ENCODE results near the gene PDE12. TPM values are rescaled to one million over a fixed set of nuclear protein-coding genes. Genes with fewer than 3 reads are reported as not detected.
A peak's percentile ranks its signal among the peaks of the same experiment; 100 is the strongest.
"Not testable (repeated sequence)": the region's sequence is repeated elsewhere in the genome, so short reads cannot be mapped to it uniquely, and the experiment has no call there.

Gene PDE12
- polyA plus RNA-seq, 3 donors: 11.8 to 14.7 (median 14.4) TPM

DNA sequence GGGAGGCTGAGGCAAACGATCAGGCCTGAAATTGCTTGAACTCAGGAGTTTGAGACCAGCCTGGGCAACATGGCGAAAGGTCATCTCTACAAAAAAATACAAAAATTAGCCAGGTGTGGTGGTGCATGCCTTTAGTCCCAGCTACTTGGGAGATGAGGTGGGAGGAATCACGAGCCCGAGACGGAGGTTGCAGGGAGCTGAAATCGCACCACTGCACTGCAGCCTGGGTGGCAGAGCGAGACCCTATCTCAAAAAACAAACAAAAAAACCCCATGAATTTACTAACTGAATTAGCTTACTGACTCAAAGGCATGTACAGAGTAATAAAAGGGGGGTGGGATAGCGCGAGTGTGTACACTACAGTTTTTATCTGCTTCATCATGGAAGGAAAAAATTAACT lies 21.7 kb downstream of the PDE12 start:
- no peak for DNase-seq

DNA sequence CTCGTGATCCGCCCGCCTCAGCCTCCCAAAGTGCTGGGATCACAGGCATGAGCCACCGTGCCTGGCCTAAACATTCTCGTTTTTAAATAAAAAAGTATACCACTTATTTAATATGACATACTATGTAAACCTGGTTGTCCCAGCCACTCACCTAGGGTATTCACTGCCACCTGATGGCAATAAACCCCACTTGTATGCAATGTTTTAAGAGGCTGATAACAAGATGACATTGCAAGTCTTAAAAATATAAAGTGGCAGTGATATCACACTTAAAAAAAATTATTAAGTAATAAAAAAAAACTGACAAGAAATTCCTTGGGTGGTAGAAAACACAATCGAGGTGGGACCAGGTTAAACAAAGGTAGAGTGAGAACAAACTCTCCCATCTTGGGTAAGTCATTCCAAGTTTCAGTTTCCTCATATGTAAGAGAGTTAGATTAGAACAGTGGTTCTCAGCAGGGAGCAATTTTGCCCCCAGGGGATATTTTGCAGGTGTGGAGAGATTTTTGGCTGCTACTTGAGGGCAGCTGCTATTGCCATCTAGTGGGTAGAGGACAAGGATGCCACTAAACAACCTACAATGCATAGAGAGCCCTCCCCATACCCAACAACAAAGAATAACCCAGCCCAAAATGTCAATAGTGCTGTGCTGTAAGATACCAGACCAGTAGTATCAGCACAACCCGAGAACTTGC lies 26.5 kb downstream of the PDE12 start:
- no peak for DNase-seq

DNA sequence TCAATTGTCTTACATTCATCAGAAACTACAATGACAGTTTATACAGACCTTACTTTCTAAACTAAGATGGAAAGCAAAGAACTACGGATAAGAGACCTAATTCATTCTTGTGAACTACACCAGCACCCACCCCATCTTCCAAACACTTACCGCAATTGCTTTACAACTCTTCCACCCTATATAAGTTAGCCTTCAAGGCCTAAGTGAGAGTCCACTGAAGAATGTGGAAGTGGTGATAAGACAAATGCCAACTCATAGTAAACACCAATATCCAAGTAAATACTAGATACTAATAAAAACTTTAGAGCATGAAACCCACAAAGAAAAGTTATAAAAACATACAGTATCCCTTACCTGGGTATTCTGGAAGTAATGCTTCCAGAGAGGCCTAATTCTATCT lies 27.5 kb downstream of the PDE12 start:
- no peak for DNase-seq

DNA sequence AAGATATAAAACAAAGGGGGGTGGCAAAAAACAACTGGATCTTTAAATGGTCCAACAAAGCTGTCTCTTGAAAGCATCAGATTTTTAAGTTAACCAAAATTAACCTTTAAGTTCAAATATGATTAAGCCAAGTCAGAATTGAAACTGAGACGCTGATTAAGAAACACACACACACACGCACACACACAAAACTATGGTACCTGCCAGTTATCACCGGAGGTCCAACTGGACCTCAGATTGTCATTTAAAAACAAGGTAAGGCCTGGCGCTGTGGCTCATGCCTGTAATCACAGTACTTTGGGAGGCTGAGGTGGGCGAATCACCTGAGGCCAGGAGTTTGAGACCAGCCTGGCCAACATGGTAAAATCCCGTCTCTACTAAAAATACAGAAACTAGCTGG lies 30.7 kb downstream of the PDE12 start:
- no peak for DNase-seq

DNA sequence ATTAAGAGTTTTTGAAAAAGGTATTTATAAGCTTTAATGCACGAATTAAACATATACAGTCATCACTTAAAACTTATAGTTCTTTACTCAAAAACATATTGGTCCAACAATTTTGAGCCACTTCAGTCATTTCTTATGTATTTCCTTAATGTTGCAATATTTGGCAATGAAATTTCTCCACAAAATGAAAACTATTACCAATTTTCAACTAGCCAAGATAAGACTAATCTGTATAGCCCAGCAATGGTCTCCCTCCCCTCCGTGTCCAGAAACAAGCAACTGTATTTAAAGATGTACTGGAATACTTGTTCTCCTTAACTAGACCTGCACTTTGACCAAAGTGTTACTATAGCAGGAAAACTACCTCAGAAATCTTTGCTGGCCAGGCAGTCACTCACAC lies 31.8 kb downstream of the PDE12 start:
- no peak for DNase-seq

DNA sequence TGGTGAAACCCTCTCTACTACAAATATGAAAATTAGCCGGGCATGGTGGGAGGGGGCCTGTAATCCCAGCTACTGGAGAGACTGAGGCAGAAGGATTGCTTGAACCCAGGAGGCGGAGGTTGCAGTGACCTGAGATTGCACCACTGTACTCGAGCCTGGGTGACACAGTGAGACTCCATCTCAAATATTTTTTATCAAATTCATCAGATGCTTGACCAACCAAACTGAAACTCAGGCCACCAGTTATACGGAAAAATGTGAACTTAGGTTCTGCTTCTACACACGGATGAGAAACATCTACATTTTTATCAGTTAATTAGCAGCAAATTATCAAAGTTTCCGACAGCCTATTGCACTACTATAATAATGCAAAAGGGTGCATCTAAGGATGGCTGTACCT lies 36.2 kb downstream of the PDE12 start:
- DNase-seq: no peak

DNA sequence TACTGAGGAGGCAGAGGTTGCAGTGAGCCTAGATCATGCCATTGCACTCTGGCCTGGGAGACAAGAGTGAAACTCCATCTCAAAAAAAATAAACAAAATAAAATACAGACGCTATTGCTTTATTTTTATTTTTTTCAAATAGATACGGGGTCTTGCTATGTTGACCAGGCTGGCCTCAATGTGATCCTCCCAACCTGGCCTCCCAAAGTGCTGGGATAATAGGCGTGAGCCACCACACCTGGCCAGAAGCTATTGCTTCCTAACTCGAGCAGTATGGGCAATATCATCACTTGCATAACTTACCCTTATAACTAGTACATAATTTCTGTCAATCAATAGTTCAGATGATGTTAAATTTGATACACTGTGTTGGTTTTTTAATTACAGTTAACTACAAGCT lies 38.1 kb downstream of the PDE12 start:
- DNase-seq: no peak

DNA sequence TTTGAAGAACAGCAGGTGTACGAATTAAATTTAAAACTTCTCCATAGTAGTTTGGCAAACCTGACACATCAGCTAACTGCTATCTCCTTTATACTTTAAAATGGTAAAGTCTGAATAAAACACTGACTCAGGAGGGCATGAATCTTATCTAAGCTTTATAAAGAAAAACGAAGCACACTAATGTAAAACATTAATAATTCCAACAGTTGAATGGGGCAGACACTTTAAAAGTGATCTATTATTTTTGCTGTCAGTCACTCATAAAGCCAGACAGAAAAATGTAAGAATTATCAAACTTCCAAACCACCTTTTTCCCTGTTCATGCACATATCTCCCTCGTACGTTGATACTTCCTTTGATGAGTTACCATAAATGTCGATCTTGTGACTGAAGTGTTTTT lies 38.5 kb downstream of the PDE12 start:
- DNase-seq: no peak

DNA sequence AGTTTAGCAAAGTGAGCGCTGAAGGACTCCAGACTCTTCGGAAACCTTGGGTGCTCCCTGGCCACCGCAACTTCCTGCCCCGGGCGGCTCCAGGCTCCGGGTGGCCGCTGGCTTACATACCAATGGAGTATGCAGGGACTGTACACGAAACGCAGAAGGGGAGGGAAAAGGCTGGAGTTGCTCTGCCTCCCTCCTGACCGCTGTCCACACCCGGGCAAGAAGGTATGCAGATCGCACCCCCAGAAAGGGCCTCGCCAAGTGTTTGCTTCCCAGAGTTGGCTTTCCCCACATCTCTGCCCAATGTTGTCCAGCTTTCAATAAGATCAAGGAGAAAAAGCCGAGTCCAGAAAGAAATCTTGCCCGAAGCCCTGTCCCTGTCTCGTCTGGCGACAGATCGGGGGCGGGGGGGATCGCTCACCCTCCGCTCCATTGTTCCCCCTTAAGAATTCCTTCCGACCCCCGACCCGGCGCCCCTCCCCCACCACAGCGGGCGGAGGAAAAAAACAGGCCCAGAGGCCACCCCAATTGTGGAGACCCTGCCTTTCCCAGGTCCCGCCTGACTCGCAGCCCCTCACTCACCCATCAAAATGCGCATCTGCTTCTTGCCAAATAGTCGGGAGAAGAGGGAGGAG lies 40.5 kb downstream of the PDE12 start:
- DNase-seq: peak; percentile 67

DNA sequence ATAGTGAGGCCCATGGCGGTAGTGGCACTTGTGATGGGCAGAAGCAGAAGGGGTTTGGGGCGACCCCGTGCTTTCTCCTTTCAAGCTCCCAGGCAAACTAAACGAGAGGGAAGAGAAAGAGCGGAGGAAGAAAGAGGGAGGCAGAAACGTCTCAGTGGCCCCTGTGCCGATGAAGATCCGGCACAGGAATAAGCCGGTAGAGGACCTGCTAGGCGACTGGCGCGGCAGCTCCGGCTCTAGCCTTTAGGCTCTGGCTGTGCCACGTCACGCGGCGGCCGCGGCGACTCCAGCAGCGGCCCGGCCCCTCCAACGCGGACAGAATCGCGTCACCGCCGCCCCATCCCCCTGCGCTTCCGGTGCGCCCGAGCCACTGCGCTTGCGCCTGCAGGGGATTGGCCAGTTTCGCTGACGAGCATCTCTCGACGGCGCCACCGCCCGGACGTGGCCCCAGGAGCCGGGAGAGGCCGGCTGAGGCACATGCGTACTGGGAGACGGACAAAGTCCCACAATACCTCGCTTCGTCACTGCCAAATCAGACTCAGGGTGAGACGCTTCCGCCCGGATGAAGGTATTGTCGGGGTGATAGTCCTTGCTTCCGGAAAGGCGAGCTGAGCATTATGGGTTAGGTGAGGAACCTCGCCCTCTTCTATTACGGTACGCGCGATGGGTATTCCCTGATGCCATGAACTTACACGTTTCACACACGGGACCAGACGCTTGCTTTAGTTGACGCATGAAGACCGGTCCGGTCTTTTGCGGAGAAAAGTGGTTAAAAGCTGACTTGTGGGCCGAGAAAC lies 41.3 kb downstream of the PDE12 start, which contains the start of gene ARF4:
Gene ARF4 (minus strand): TSS at position 218 of the 797 bp plus-strand sequence. CDS start 204 bp downstream, at position 14.
- DNase-seq: peak; percentile 99

DNA sequence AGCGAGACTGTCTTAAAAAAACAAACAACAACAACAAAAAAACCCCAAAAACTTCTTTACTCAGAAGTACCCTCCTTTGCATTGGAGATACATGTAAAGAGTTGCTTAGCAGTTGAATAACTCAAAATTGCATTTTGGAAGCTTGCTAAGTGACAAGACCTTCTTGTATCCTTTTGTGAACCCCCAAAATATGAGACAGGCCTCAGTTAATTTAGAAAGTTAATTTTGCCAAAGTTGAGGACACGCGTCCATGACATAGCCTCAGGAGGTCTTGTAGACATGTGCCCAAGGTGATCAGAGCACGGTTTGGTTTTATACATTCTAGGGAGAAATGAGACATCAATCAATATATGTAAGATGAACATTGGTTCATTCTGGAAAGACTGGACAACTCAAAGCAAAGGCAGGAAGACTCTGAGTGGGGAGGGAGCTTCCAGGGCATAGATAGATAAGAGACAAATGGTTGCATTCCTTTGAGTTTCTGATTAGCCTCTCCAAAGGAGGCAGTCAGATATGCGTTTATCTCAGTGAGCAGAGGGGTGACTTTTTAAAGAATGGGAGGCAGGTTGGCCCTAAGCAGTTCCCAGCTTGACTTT lies 42.8 kb downstream of the PDE12 start:
- no peak for DNase-seq

DNA sequence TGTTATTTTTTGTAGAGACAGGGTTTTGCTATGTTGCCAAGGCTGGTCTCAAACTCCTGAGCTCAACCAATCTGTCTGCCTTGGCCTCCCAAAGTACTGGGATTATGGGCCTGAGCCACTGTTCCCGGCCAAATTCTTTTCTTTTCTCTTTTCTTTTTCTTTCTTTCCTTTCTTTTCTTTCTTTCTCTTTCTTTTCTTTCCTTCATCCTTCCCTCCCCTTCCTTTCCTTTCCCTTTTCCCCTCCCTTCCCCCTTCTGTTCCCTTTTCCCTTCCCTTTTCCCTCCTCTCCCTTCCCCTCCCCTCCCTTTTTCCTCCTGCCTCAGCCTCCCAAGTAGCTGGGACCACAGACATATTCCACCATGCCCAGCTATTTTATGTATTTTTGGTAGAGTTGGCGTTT lies 44.1 kb downstream of the PDE12 start:
- no peak for DNase-seq

DNA sequence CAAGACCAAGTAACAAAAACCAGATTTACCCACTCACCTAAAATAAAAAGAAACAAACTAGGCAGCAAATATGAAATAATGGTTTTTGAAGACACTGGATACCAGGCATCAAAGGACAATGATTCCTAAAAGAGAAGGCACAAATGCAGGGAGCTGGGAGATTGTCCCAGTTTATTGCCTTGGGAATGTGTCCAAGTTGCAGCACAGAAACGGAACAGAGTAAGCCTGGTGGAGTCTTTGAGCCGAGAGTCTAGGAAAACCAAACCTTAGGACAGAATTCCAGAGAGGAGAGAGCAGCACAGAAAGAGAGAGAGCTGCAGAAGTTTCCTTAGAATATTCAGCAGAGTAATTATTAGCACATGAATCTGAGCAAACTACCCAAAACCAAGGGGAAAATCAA lies 48.9 kb downstream of the PDE12 start:
- no peak for DNase-seq

DNA sequence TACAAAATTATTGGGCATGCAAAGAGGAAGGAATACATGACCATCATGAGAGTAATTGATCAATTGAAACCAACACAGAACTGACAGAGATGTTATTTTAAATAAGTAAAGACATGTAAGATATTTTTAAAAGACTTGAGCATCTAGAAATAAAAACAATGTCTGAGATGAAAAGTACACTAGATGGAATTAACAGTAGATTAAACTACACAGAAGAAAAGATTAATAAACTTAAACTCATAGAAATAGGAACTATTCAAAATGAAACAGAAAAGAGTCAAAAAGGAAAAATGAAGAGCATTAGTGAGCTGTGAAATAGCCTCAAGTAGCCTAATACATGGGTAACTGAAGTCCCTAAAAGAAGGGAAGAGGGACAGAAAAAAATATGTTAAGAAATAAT lies 49.6 kb downstream of the PDE12 start:
- DNase-seq: no peak

DNA sequence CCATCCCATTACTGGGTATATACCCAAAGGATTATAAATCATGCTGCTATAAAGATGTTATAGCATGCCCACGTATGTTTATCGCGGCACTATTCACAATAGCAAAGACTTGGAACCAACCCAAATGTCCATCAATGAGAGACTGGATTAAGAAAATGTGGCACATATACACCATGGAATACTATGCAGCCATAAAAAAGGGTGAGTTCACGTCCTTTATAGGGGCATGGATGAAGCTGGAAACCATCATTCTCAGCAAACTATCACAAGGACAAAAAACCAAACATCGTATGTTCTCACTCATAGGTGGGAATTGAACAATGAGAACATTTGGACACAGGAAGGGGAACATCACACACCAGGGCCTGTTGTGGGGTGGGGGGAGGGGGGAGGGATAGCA lies 55.8 kb downstream of the PDE12 start:
- not testable (repeated sequence) for DNase-seq

DNA sequence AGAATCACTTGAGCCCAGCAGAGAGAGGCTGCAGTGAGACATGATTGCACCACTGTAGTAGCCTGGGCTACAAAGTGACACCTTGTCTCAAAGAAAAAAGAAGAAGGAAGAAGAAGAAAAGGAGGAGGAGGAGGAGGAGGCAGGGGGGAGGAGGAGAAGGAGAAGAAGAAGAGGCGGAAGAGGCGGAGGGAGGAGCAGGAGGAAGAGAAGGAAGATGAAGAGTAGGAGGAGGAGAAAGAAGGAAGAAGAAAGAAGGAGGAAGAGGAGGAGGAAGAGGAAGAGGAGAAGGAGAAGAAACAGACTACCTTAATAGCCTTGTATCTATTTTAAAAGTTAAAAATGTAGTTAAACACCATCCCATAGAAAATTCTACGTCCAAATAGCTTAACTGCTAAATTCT lies 60.2 kb downstream of the PDE12 start:
- no peak for DNase-seq

Other genes starting within 250 kb of the PDE12 start
- gene DNAH12, start 11.9 kb upstream of the PDE12 start, polyA plus RNA-seq (ENCODE audit: insufficient read length in 3 of 3): 1 to 10 TPM in 2 of 3 donors, under 1 TPM in 1; 0.94 to 1.7 (median 1.6) TPM
- 100 to 1,000 TPM; 196 to 233 (median 210) TPM for gene ARF4, start 41.1 kb downstream of the PDE12 start, polyA plus RNA-seq (ENCODE audit: insufficient read length in 3 of 3)
- 10 to 100 TPM; 25.9 to 30.1 (median 29.4) TPM for gene DENND6A, start 136.8 kb downstream of the PDE12 start, polyA plus RNA-seq (ENCODE audit: insufficient read length in 3 of 3)
- gene SLMAP, start 200.0 kb downstream of the PDE12 start, polyA plus RNA-seq (ENCODE audit: insufficient read length in 3 of 3): 10 to 100 TPM; 43.9 to 51.8 (median 44.2) TPM

All from renal pelvis (tissue), 4 donors.